ENCODE measurements around the gene ZNF507. TPM values are rescaled to one million over a fixed set of nuclear protein-coding genes. Genes with fewer than 3 reads are reported as not detected.

Gene ZNF507
- total RNA-seq, 1 donor from 2014 or later, result 22.4 TPM

DNA sequence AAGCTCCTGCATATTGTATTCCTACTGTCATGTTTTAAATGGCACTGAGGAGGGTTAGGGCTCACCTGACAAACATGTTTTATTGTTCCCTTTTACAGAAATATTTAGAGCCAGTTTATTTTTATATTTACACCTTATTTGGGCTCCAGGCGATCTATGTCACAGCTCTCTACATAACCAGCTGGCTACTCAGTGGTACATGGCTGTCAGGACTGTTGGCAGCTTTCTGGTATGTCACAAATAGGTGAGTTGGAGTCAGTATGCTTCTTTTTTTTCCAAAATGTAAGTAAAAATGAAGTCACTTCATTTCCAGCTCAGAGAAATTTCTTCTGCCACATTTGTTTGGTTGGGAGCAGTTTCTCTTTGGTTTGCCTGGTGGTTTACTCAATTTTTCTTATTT lies 91.7 kb downstream of the ZNF507 start:
- Mint-ChIP-seq H3K4me1 (no peaks in the 10 kb centered on the region), H3K27ac (no peak overlapping the region), H3K9me3 (no peaks in the 10 kb centered on the region), H3K36me3 (peaks cover 15% of the 10 kb centered on the region), H3K4me3 (no peak overlapping the region), H3K27me3 (ENCODE audit: insufficient read depth, low read depth) (peaks cover 2% of the 10 kb centered on the region)
- H4K20me1 ChIP-seq (ENCODE audit: low read depth), result no peaks in the 10 kb centered on the region
- H3K9me3 ChIP-seq (ENCODE audit: low read depth), result no peaks in the 10 kb centered on the region
- no peak overlapping the region for H3K9ac ChIP-seq
- peaks cover 7% of the 10 kb centered on the region for H3K36me3 ChIP-seq
- no peaks in the 10 kb centered on the region for H3K27me3 ChIP-seq
- H3K79me2 ChIP-seq (ENCODE audit: low read depth), result no peaks in the 10 kb centered on the region
- no peaks in the 10 kb centered on the region for H3F3A ChIP-seq (ENCODE audit: low read depth)
- no peak overlapping the region for H3K4me2 ChIP-seq
- no peaks in the 10 kb centered on the region for H3K4me1 ChIP-seq
- TF ChIP-seq, protein P1, sequence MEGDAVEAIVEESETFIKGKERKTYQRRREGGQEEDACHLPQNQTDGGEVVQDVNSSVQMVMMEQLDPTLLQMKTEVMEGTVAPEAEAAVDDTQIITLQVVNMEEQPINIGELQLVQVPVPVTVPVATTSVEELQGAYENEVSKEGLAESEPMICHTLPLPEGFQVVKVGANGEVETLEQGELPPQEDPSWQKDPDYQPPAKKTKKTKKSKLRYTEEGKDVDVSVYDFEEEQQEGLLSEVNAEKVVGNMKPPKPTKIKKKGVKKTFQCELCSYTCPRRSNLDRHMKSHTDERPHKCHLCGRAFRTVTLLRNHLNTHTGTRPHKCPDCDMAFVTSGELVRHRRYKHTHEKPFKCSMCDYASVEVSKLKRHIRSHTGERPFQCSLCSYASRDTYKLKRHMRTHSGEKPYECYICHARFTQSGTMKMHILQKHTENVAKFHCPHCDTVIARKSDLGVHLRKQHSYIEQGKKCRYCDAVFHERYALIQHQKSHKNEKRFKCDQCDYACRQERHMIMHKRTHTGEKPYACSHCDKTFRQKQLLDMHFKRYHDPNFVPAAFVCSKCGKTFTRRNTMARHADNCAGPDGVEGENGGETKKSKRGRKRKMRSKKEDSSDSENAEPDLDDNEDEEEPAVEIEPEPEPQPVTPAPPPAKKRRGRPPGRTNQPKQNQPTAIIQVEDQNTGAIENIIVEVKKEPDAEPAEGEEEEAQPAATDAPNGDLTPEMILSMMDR (IDR thresholded peaks at IDR 0.05), result no peak
- TF ChIP-seq EZH2phosphoT487 (IDR thresholded peaks at IDR 0.05) (no peak), EZH2 (IDR thresholded peaks at IDR 0.05) (no peak)
- H3K4me3 ChIP-seq, result no peak overlapping the region
- H2AFZ ChIP-seq (replicated peaks), result no peak overlapping the region
- H3K27ac ChIP-seq, result no peak overlapping the region
- DNase-seq (ENCODE audit: low spot score), result no peak

Other genes starting within 250 kb of the ZNF507 start
- 49.9 and 83.1 TPM in 2 replicates for gene DPY19L3, start 60.2 kb downstream of the ZNF507 start, total RNA-seq (ENCODE audit: low replicate concordance)
- gene PDCD5, start 235.6 kb downstream of the ZNF507 start, total RNA-seq (ENCODE audit: low replicate concordance), result 78.5 and 88.9 TPM in 2 replicates